ENCODE results near the gene PXK.

- TF ChIP-seq CTCF (conservative IDR thresholded peaks at IDR 0.05 in 1 of 2, IDR thresholded peaks at IDR 0.05 in 1 of 2; ENCODE audit: extremely low read depth in 1 of 2, insufficient read depth in 1 of 2, low read depth in 1 of 2, low read length in 2 of 2): no peak
- no peak for TF ChIP-seq EZH2 (IDR thresholded peaks at IDR 0.05; ENCODE audit: borderline replicate concordance, low read length)
Observed at GRCh38 chr3:58288011-58288728, 44.5 kb upstream of the PXK start.
